NCI-H2227 (cell line): ENCODE results near the gene NDRG2.
A peak's percentile ranks its signal among the peaks of the same experiment; 100 is the strongest.

Experiments used
- DNase-seq: peaks from one replicate; lab custom pipeline; 2025; ENCODE audit not compliant: unreplicated experiment; lab: John Stamatoyannopoulos, UW

NDRG2 gene

GRCh38 chr14:21037156-21037555 is 12.3 kb upstream of the NDRG2 start:
- no peak for DNase-seq

- no peak for DNase-seq
Measured at GRCh38 chr14:21036751-21037150, 11.9 kb upstream of the NDRG2 start.

- no peak for DNase-seq
Measured at GRCh38 chr14:21034707-21035106, 9.8 kb upstream of the NDRG2 start, which contains the start of gene RNASE13. Gene RNASE13 (minus strand): TSS chr14:21034807. CDS start chr14:21034288, 519 bp downstream.

- no peak for DNase-seq
Measured at GRCh38 chr14:21033133-21033698, 8.4 kb upstream of the NDRG2 start.

GRCh38 chr14:21032326-21033132 is 7.7 kb upstream of the NDRG2 start:
- DNase-seq: no peak

- DNase-seq: no peak
Measured at GRCh38 chr14:21030531-21030930, 5.7 kb upstream of the NDRG2 start.

- no peak for DNase-seq
Measured at GRCh38 chr14:21029917-21030316, 5.1 kb upstream of the NDRG2 start, which contains the start of gene TPPP2. Gene TPPP2 (plus strand): TSS chr14:21030217. CDS start chr14:21030582, 365 bp downstream.

- DNase-seq: no peak
Measured at GRCh38 chr14:21026988-21027315, 2.1 kb upstream of the NDRG2 start.

GRCh38 chr14:21026274-21026987 is 1.6 kb upstream of the NDRG2 start:
- DNase-seq: no peak

GRCh38 chr14:21025371-21026273 is 761 bp upstream of the NDRG2 start:
- DNase-seq: peak; percentile 53

GRCh38 chr14:21023817-21024584 is 860 bp downstream of the NDRG2 start:
- no peak for DNase-seq

GRCh38 chr14:21023174-21023573 is 1.7 kb downstream of the NDRG2 start:
- no peak for DNase-seq

- DNase-seq: no peak
Measured at GRCh38 chr14:21022686-21023085, 2.2 kb downstream of the NDRG2 start.

GRCh38 chr14:21020977-21021545 is 3.8 kb downstream of the NDRG2 start:
- no peak for DNase-seq

GRCh38 chr14:21019366-21019765 is 5.5 kb downstream of the NDRG2 start:
- no peak for DNase-seq

GRCh38 chr14:21018781-21019180 is 6.1 kb downstream of the NDRG2 start:
- no peak for DNase-seq

- no peak for DNase-seq
Measured at GRCh38 chr14:21018286-21018685, 6.6 kb downstream of the NDRG2 start.

GRCh38 chr14:21017528-21018245 is 7.2 kb downstream of the NDRG2 start:
- no peak for DNase-seq
